HepG2 (cell line): Measurements from ENCODE around the gene ELP4. TPM values are rescaled to one million over a fixed set of nuclear protein-coding genes. Genes with fewer than 3 reads are reported as not detected.

Experiments
- ATAC-seq: fragments of 200-7000 bp; cut with Tn5 transposase; 3 replicates; pipeline ENCODE4 v1.9.1; 2020; ENCODE audit warnings: mild to moderate bottlenecking, moderate library complexity
- BruUV-seq: library from RNA; stranded (reverse); fragments of 400-500 nt; replicated peaks from 2 replicates; lab custom pipeline; 2021; lab: Mats Ljungman, UMichigan
- CTCF ChIA-PET: fragments of 300-600 bp; formaldehyde crosslinking; extraction: SDS; loops from one replicate; lab custom pipeline; 2021; ENCODE audit warnings: low total read pairs, inconsistent platforms, low intra/inter-chr PET ratio; lab: Yijun Ruan, JAX
- POLR2A ChIA-PET: fragments of 350-600 bp; sonication (Branson Sonifier 250); formaldehyde crosslinking; loops from one replicate; lab custom pipeline; 2020; ENCODE audit warnings: antibody characterized with exemption, inconsistent platforms; lab: Yijun Ruan, JAX
- DNase-seq: peaks from one replicate; pipeline ENCODE4 v3.0.0-alpha.2; 2015; ENCODE audit warnings: low spot score
- FAIRE-seq: peaks from 3 replicates; lab custom pipeline; 2011; peaks lifted over from hg19 to GRCh38; lab: Jason Lieb, UNC
- H2AFZ ChIP-seq: one replicate; pipeline ENCODE4 v1.6.1; 2011; ENCODE audit warnings: low read length, inconsistent platforms
- H3K27ac ChIP-seq: fragments of 300-600 bp; 3 replicates; pipeline ENCODE4 v1.8.0; 2011; ENCODE audit warnings: mixed run types, mild to moderate bottlenecking, mixed read lengths, low read length, inconsistent platforms; ENCODE audit not compliant: insufficient read depth; ENCODE audit errors: extremely low read length
- H3K27me3 ChIP-seq, 2 experiments: fragments of 200-600 bp in 1 of 2; 2 replicates in 1 of 2; 3 replicates in 1 of 2; pipeline versions ENCODE4 v1.6.0 to v1.8.0; 2011; ENCODE audit warnings: low read length in 2 of 2, mild to moderate bottlenecking in 2 of 2, moderate library complexity in 2 of 2, inconsistent platforms in 1 of 2; ENCODE audit not compliant: insufficient read depth in 2 of 2, control insufficient read depth in 1 of 2
- H3K36me3 ChIP-seq, 2 experiments: fragments of 200-600 bp in 1 of 2; replicated peaks in 1 of 2; 2 replicates in 1 of 2; 3 replicates in 1 of 2; pipeline versions ENCODE4 v1.5.1 to v1.8.0; 2011; ENCODE audit warnings: low read length in 2 of 2, inconsistent platforms in 1 of 2; ENCODE audit not compliant: insufficient read depth in 2 of 2, control insufficient read depth in 1 of 2
- H3K4me1 ChIP-seq: 2 replicates; pipeline ENCODE4 v1.5.1; 2012; ENCODE audit warnings: low read length, inconsistent platforms; ENCODE audit not compliant: insufficient read depth
- H3K4me2 ChIP-seq: 2 replicates; pipeline ENCODE4 v1.6.0; 2011; ENCODE audit warnings: low read depth, low read length, inconsistent platforms
- H3K4me3 ChIP-seq, 3 experiments: fragments of 200-600 bp in 1 of 3; sonication (generic), shearing (Covaris generic) in 1 of 3; replicated peaks in 1 of 3; 2 replicates each; pipeline ENCODE4 v1.5.1; 2011 to 2016; ENCODE audit warnings: low read length in 3 of 3, inconsistent platforms in 2 of 3, low read depth in 2 of 3, mild to moderate bottlenecking in 2 of 3, control low read depth in 1 of 3, mixed read lengths in 1 of 3; ENCODE audit not compliant: insufficient read depth in 1 of 3
- H3K79me2 ChIP-seq: one replicate; pipeline ENCODE4 v1.6.1; 2011; ENCODE audit warnings: low read length, inconsistent platforms; ENCODE audit not compliant: insufficient read depth
- H3K9ac ChIP-seq: 2 replicates; pipeline ENCODE4 v1.6.0; 2011; ENCODE audit warnings: mild to moderate bottlenecking, low read depth, low read length, inconsistent platforms; ENCODE audit not compliant: insufficient read depth
- H3K9me3 ChIP-seq: 2 replicates; pipeline ENCODE4 v1.5.1; 2012; ENCODE audit warnings: mild to moderate bottlenecking, low read length
- H4K20me1 ChIP-seq: 2 replicates; pipeline ENCODE4 v1.6.0; 2011; ENCODE audit warnings: inconsistent platforms, mild to moderate bottlenecking, low read length, moderate library complexity; ENCODE audit not compliant: insufficient read depth
- CREBL2 ChIP-seq: sonication (generic); formaldehyde crosslinking; IDR thresholded peaks from 2 replicates; pipeline ENCODE4 v1.8.1; 2023; ENCODE audit warnings: missing genetic modification reagents, mild to moderate bottlenecking, borderline replicate concordance
- FOXJ3 ChIP-seq: sonication (generic); formaldehyde crosslinking; IDR thresholded peaks from 2 replicates; pipeline ENCODE4 v1.4.0; 2020; ENCODE audit warnings: missing genetic modification reagents, mild to moderate bottlenecking, borderline replicate concordance
- HDAC6 ChIP-seq: fragments of 200-600 bp; sonication (generic); IDR thresholded peaks from 2 replicates; pipeline ENCODE4 v1.7.0; 2017; ENCODE audit warnings: mild to moderate bottlenecking, antibody characterized with exemption, low read length, low read depth
- MAF1 ChIP-seq: sonication (generic); formaldehyde crosslinking; IDR thresholded peaks from 2 replicates; pipeline ENCODE4 v1.5.0; 2020; ENCODE audit warnings: missing genetic modification reagents, borderline replicate concordance
- MIER3 ChIP-seq: IDR thresholded peaks from 2 replicates; pipeline ENCODE4 v1.6.1; 2016; ENCODE audit warnings: missing compliant biosample characterization, borderline replicate concordance
- NFE2 ChIP-seq: sonication (generic); formaldehyde crosslinking; IDR thresholded peaks from 2 replicates; pipeline ENCODE4 v1.4.0; 2020; ENCODE audit warnings: missing genetic modification reagents
- RBM22 ChIP-seq: fragments of 200-400 bp; formaldehyde crosslinking; optimal IDR thresholded peaks from 2 replicates; pipeline ENCODE3; 2017; ENCODE audit warnings: mild to moderate bottlenecking, low read length, moderate library complexity
- SP2 ChIP-seq: sonication (generic); formaldehyde crosslinking; IDR thresholded peaks from 2 replicates; pipeline ENCODE4 v1.5.1; 2020; ENCODE audit warnings: mild to moderate bottlenecking, missing genetic modification reagents
- THAP9 ChIP-seq: sonication (generic); formaldehyde crosslinking; IDR thresholded peaks from 2 replicates; pipeline ENCODE4; 2020; ENCODE audit warnings: missing genetic modification reagents, mild to moderate bottlenecking, borderline replicate concordance
- ZMYM3 ChIP-seq: sonication (generic); formaldehyde crosslinking; IDR thresholded peaks from 2 replicates; pipeline ENCODE4 v1.5.1; 2020; ENCODE audit warnings: mild to moderate bottlenecking, missing genetic modification reagents
- ZNF251 ChIP-seq: sonication (generic); formaldehyde crosslinking; IDR thresholded peaks from 2 replicates; pipeline ENCODE4 v1.9.0; 2021; ENCODE audit warnings: mild to moderate bottlenecking, missing genetic modification reagents
- ZNF670 ChIP-seq: sonication (generic); formaldehyde crosslinking; IDR thresholded peaks from 2 replicates; pipeline ENCODE4 v1.8.0; 2022; ENCODE audit warnings: mild to moderate bottlenecking, missing genetic modification reagents, borderline replicate concordance
- WGBS: methylation state at CpG from one replicate; pipeline ENCODE4 v1.1.6; 2017; ENCODE audit warnings: low lambda C conversion rate; 5-methylcytosine and 5-hydroxymethylcytosine counted together
- in situ Hi-C: cut with HindIII; loops from 2 replicates; pipeline ENCODE4 v1.10.0; 2017; ENCODE audit warnings: low pct_unique_long_range_greater_than_20kb; ENCODE audit not compliant: extremely low pct_ligation_motif_present
- intact Hi-C: fragments of 100-400 bp; cut with micrococcal nuclease; formaldehyde crosslinking; loops from one replicate; pipeline ENCODE4 v1.10.0; 2022; ENCODE audit not compliant: unreplicated experiment
- polyA plus RNA-seq, 8 experiments: library from polyadenylated mRNA; depleted of rRNA in 3 of 8; stranded (reverse) in 7 of 8; unstranded in 1 of 8; fragments of >200 nt; fragmentation: Illumina TruSeq in 4 of 8; extraction: Trizol in 4 of 8; gene quantifications; 2 replicates each; pipeline versions ENCODE4 v1.2.1 to v1.2.3, GENCODE V29; 2011 to 2016; ENCODE audit warnings: low read depth in 4 of 8, missing spikeins in 1 of 8, mixed read lengths in 1 of 8; ENCODE audit not compliant: insufficient read depth in 1 of 8
- total RNA-seq, 5 experiments: library from RNA; depleted of rRNA; stranded (reverse); fragments of >200 nt; fragmentation: Illumina TruSeq; extraction: Trizol; gene quantifications; 2 replicates each; pipeline ENCODE4 v1.2.3, GENCODE V29; 2016; ENCODE audit warnings: low read depth in 1 of 5

Gene ELP4
- total and polyA plus RNA-seq, 2 of the 13 experiments (the other 11 are each of a cell fraction or from before 2014, with no cell fraction given): 12.8 to 19.1 TPM

- TF ChIP-seq FOXJ3 (CRISPR knock-in tag) (no peak), SP2 (CRISPR knock-in tag) (no peak), ZMYM3 (CRISPR knock-in tag) (no peak), CREBL2 (no peak), MAF1 (no peak), ZNF251 (CRISPR knock-in tag) (no peak)
Measured at GRCh38 chr11:31793264-31793663, 283.7 kb downstream of the ELP4 start (continued).

DNA sequence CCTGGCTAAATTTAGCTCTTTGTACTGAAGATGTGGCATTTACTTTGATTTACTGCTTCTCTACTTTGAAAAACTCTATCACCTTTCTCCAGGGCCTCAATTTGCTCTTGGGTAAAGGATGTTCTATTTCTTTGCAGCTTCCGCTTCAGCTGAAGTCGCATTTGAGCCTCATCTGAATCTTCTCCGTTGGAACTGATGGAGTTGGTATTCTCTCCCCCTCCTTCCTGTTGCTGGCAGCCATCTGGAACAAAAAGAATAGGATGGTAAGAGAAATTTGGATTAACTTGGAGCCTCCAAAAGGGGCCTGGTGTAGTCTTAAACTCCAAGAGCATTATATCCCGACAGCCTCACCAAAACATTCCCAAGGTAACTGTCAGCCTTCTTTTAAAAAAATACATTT, 285.0 kb downstream of the ELP4 start:
- Histone ChIP-seq H3K9me3 (no peaks in the 10 kb centered on the region), H3K4me2 (no peak overlapping the region), H3K27ac (no peak overlapping the region), H3K4me1 (no peaks in the 10 kb centered on the region), H3K4me3 (no peak overlapping the region), H2AFZ (no peak overlapping the region), H3K79me2 (no peaks in the 10 kb centered on the region), H4K20me1 (no peaks in the 10 kb centered on the region), H3K9ac (no peak overlapping the region), H3K27me3 (no peaks in the 10 kb centered on the region; a peak in 1 of 5 replicates), H3K36me3 (no peaks in the 10 kb centered on the region)
- DNase-seq (no peak), FAIRE-seq (no peak), ATAC-seq (no peak)
- TF ChIP-seq THAP9 (CRISPR knock-in tag) (no peak), ZNF670 (no peak), HDAC6 (no peak), RBM22 (no peak), MIER3 (CRISPR knock-in tag) (no peak), NFE2 (CRISPR knock-in tag) (no peak)
- in situ Hi-C loops: no loop called here
- CTCF ChIA-PET: no interaction called here
- POLR2A ChIA-PET: no interaction called here
- WGBS: 70% methylated on average over 4 of the region's 4 CpGs
- no TSS peak for BruUV-seq
- intact Hi-C loops: no loop called here
